ENCODE data around the gene CDC25B. TPM values are rescaled to one million over a fixed set of nuclear protein-coding genes. Genes with fewer than 3 reads are reported as not detected.

CDC25B gene
- total and polyA plus RNA-seq, 2 of the 13 experiments (the other 11 are each of a cell fraction or from before 2014, with no cell fraction given) = 14.5 to 19.4 TPM

DNA sequence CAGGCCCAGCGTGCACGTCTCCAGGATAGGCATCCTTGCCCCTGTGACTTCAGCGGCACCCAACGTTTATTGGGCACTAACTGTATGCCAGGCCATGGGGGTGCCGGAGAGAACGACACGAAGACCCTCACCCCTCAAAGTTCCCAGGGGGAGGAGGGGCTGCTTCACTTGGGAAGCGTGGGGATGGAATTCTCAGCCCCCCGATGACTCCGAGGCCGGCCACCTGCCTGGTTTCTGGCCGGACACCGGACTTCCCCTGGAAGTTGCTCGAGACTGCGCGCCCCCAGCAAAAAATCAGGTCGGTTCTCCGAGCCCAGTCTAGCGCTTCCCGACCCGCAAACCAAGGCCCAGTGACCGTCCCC lies 50.2 kb downstream of the CDC25B start (continued):
- TF ChIP-seq, protein P1, sequence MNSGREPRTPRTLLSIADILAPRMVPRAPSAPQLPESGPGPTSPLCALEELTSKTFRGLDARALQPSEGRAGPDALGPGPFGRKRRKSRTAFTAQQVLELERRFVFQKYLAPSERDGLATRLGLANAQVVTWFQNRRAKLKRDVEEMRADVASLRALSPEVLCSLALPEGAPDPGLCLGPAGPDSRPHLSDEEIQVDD (CRISPR knock-in tag; IDR thresholded peaks at IDR 0.05; ENCODE audit: borderline replicate concordance) = peak; percentile 20
- no peak for TF ChIP-seq NFE2 (CRISPR knock-in tag; IDR thresholded peaks at IDR 0.05)
- no peak for TF ChIP-seq RARA (CRISPR knock-in tag; IDR thresholded peaks at IDR 0.05)
- TF ChIP-seq ZNF367 (CRISPR knock-in tag; IDR thresholded peaks at IDR 0.05; ENCODE audit: borderline replicate concordance) = peak; percentile 62; the same call in 1 of the 2 replicates
- TF ChIP-seq IRF1 (CRISPR knock-in tag; IDR thresholded peaks at IDR 0.05; ENCODE audit: low read depth) = no peak
- TF ChIP-seq ZNF510 (CRISPR knock-in tag; IDR thresholded peaks at IDR 0.05; ENCODE audit: low read depth) = no peak
- TF ChIP-seq ZNF292 (CRISPR knock-in tag; IDR thresholded peaks at IDR 0.05; ENCODE audit: borderline replicate concordance, low read depth) = no peak
- no peak for TF ChIP-seq FOSL2 (CRISPR knock-in tag; IDR thresholded peaks at IDR 0.05)
- TF ChIP-seq GLI4 (CRISPR knock-in tag; IDR thresholded peaks at IDR 0.05; ENCODE audit: borderline replicate concordance) = no peak; the same call in 1 of the 2 replicates
- no peak for TF ChIP-seq JUNB (CRISPR knock-in tag; IDR thresholded peaks at IDR 0.05; ENCODE audit: borderline replicate concordance)
- TF ChIP-seq KLF15 (CRISPR knock-in tag; IDR thresholded peaks at IDR 0.05; ENCODE audit: borderline replicate concordance) = no peak; the same call in 1 of the 2 replicates
- no peak for TF ChIP-seq PAF1 (CRISPR knock-in tag; IDR thresholded peaks at IDR 0.05)
- TF ChIP-seq MEIS2 (CRISPR knock-in tag; IDR thresholded peaks at IDR 0.05) = peak; percentile 88; the same call in 1 of the 2 replicates
- no peak for TF ChIP-seq SMARCE1 (IDR thresholded peaks at IDR 0.05; ENCODE audit: borderline replicate concordance)
- peak; percentile 3; the same call in 1 of the 2 replicates for TF ChIP-seq CC2D1A (CRISPR knock-in tag; IDR thresholded peaks at IDR 0.05)
- TF ChIP-seq ISX (CRISPR knock-in tag; conservative IDR thresholded peaks at IDR 0.05) = 0 out of 2 replicates have a peak, but pooled peaks have one; percentile 58
- TF ChIP-seq PAWR (CRISPR knock-in tag; IDR thresholded peaks at IDR 0.05; ENCODE audit: borderline replicate concordance) = no peak
- TF ChIP-seq ZNF598 (CRISPR knock-in tag; IDR thresholded peaks at IDR 0.05; ENCODE audit: borderline replicate concordance) = no peak; the same call in 1 of the 2 replicates
- TF ChIP-seq TAF15 (IDR thresholded peaks at IDR 0.05; ENCODE audit: low read depth, low read length, poor library complexity, severe bottlenecking) = peak; percentile 73
- TF ChIP-seq SNAPC2 (CRISPR knock-in tag; IDR thresholded peaks at IDR 0.05) = no peak
- TF ChIP-seq, protein P2, sequence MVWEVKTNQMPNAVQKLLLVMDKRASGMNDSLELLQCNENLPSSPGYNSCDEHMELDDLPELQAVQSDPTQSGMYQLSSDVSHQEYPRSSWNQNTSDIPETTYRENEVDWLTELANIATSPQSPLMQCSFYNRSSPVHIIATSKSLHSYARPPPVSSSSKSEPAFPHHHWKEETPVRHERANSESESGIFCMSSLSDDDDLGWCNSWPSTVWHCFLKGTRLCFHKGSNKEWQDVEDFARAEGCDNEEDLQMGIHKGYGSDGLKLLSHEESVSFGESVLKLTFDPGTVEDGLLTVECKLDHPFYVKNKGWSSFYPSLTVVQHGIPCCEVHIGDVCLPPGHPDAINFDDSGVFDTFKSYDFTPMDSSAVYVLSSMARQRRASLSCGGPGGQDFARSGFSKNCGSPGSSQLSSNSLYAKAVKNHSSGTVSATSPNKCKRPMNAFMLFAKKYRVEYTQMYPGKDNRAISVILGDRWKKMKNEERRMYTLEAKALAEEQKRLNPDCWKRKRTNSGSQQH (CRISPR knock-in tag; IDR thresholded peaks at IDR 0.05; ENCODE audit: low read depth) = no peak
- no peak for TF ChIP-seq RBAK (CRISPR knock-in tag; IDR thresholded peaks at IDR 0.05)
- no peak; the same call in 1 of the 2 replicates for TF ChIP-seq NFAT5 (CRISPR knock-in tag; IDR thresholded peaks at IDR 0.05)
- no peak for TF ChIP-seq ZMYM2 (CRISPR knock-in tag; IDR thresholded peaks at IDR 0.05)
- no peak for TF ChIP-seq KLF11 (CRISPR knock-in tag; IDR thresholded peaks at IDR 0.05)

All from HepG2 (cell line).